ENCODE measurements around the gene TMEM178B.

Gene TMEM178B

DNA sequence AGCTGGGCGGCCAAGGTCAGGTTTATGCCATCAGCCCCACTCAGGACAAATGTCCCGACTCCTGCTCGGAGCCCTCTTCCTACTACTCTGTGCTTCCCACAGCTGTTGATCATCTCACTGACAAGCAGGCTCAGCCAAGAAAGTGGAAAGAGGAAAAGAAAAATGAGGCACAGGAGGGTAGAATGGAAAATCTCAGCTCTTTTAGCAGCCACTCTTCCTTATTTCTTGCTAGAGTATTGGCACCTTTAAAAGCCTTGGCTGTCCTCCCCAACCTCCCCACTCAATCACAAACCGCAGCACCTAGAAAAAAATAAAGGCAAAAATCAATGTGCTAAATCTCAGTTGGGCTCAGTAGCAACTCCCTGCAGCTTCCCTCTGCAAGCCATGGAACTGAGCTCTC is 442.1 kb downstream of the TMEM178B start:
- no peak for DNase-seq

- DNase-seq: no peak
Observed at GRCh38 chr7:141519623-141520022, 445.8 kb downstream of the TMEM178B start.

GRCh38 chr7:141522657-141523342 is 448.9 kb downstream of the TMEM178B start:
- no peak for DNase-seq

DNA sequence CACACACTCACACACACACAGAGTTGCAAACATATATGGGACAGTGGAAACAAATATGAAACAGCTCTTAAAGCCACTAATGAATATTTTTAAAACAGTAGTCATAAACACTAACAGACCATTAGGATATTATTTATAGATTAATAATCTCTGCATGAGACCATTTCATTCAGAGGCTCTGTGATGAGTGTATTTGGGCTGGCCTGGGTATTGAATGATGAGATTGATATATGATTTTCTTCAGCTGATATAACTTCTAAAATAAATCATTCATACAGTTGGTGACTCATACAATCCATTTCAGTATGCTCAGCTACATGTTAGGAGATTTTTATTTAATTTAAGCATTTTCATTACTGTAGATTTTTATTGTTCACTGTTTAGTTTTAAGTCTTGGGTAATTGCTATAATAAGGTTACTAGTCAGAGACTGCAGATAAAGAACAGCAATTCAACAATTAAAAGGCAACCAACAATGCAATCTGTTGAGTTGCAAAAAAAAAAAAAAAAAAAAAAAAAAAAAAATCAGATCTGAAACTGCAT is 452.2 kb downstream of the TMEM178B start:
- DNase-seq: no peak

DNA sequence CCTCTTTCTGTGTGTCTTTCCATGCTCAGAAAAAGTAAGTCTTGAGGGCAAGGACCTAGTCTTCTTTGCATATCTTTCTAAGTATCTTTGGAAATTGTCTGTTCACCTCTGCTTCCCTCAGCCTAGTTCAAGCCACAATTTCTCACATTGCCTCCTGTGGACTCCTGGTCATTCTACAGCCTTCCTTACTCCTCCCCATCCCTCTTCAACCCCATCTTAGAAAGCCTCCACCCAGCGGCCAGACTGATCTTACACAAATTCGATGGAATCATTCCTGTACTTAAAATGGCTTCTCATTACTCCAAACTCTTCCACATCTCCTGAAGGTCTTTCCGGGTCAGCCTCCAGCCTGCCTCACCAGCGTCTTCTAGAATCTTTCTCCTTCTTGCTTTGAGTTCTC is 453.2 kb downstream of the TMEM178B start:
- no peak for DNase-seq

- no peak for DNase-seq
Observed at GRCh38 chr7:141528399-141528798, 454.5 kb downstream of the TMEM178B start.

Data from hypothalamus (tissue), 51 donors.